HCT116 (cell line): ENCODE results near the gene AGAP1. TPM values are rescaled to one million over a fixed set of nuclear protein-coding genes. Genes with fewer than 3 reads are reported as not detected.

Source experiments
- ATAC-seq: fragments of 200-7000 bp; cut with Tn5 transposase; 2 replicates; pipeline ENCODE4 v1.9.1; 2020; ENCODE audit warnings: mild to moderate bottlenecking, moderate library complexity
- BruUV-seq: library from RNA; stranded (reverse); fragments of 400-500 nt; replicated peaks from 2 replicates; lab custom pipeline; 2021; lab: Mats Ljungman, UMichigan
- CTCF ChIA-PET: fragments of 300-600 bp; sonication (Branson Sonifier 250); formaldehyde crosslinking; loops from one replicate; lab custom pipeline; 2021; ENCODE audit warnings: antibody characterized with exemption; lab: Charles Lee
- POLR2A ChIA-PET: fragments of 300-600, 350-600 bp; sonication (Branson Sonifier 250); formaldehyde crosslinking; loops from one replicate; lab custom pipeline; 2021; ENCODE audit warnings: antibody characterized with exemption; lab: Charles Lee
- RAD21 ChIA-PET, 2 experiments: fragments of 300-600 bp; sonication (Branson Sonifier 250); formaldehyde crosslinking; loops; one replicate each; lab custom pipeline; 2023; ENCODE audit warnings: low total read pairs in 2 of 2; ENCODE audit not compliant: uncharacterized antibody in 2 of 2, unreplicated experiment in 2 of 2, low non-redundant PET in 1 of 2; lab: Charles Lee
- DNase-seq: peaks from one replicate; pipeline ENCODE4 v3.0.0-alpha.2; 2010; ENCODE audit warnings: low read depth, low spot score
- H2AFZ ChIP-seq: fragments of 200-600 bp; shearing (Covaris generic), sonication (generic); 2 replicates; pipeline ENCODE4 v1.6.1; 2017; ENCODE audit warnings: low read depth, mixed run types, mixed read lengths, antibody characterized with exemption, low read length; ENCODE audit not compliant: poor library complexity, severe bottlenecking
- H3K27ac ChIP-seq: 2 replicates; pipeline ENCODE4 v1.5.1; 2012; ENCODE audit warnings: low read depth, low read length
- H3K27me3 ChIP-seq: fragments of 200-600 bp; sonication (generic); 2 replicates; pipeline ENCODE4 v1.6.1; 2016; ENCODE audit warnings: mixed run types, low read length, mixed read lengths; ENCODE audit not compliant: insufficient read depth
- H3K36me3 ChIP-seq, 2 experiments: fragments of 200-500 bp in 1 of 2; fragments of 200-600 bp in 1 of 2; sonication (Bioruptor generic) in 1 of 2; sonication (generic) in 1 of 2; 2 replicates each; pipeline versions ENCODE4 v1.5.1 to v1.6.1; 2014 to 2016; ENCODE audit warnings: low read length in 2 of 2, inconsistent platforms in 1 of 2, mixed read lengths in 1 of 2, mixed run types in 1 of 2; ENCODE audit not compliant: insufficient read depth in 2 of 2, control insufficient read depth in 1 of 2
- H3K4me1 ChIP-seq, 2 experiments: fragments of 200-600 bp in 1 of 2; sonication (generic) in 1 of 2; 2 replicates each; pipeline versions ENCODE4 v1.5.1 to v1.6.1; 2012 to 2017; ENCODE audit warnings: low read length in 2 of 2, inconsistent platforms in 1 of 2, mild to moderate bottlenecking in 1 of 2, mixed read lengths in 1 of 2, mixed run types in 1 of 2, moderate library complexity in 1 of 2; ENCODE audit not compliant: insufficient read depth in 2 of 2, control insufficient read depth in 1 of 2
- H3K4me2 ChIP-seq: fragments of 200-600 bp; sonication (generic); 2 replicates; pipeline ENCODE4 v1.6.1; 2017; ENCODE audit warnings: mixed run types, low read length, mixed read lengths
- H3K4me3 ChIP-seq, 2 experiments: fragments of 200-600 bp in 1 of 2; sonication (generic) in 1 of 2; replicated peaks in 1 of 2; 2 replicates each; pipeline ENCODE4 v1.5.1; 2011 to 2016; ENCODE audit warnings: low read length in 2 of 2, control low read depth in 1 of 2, low read depth in 1 of 2, mild to moderate bottlenecking in 1 of 2, mixed read lengths in 1 of 2, mixed run types in 1 of 2
- H3K79me2 ChIP-seq: fragments of 200-600 bp; sonication (generic); 2 replicates; pipeline ENCODE4 v1.6.1; 2017; ENCODE audit warnings: mild to moderate bottlenecking, mixed run types, low read length, moderate library complexity, mixed read lengths; ENCODE audit not compliant: insufficient read depth
- H3K9ac ChIP-seq: fragments of 200-600 bp; sonication (generic); 2 replicates; pipeline ENCODE4 v1.6.1; 2016; ENCODE audit warnings: low read length, mixed read lengths
- H3K9me2 ChIP-seq: fragments of 200-600 bp; sonication (generic), shearing (Covaris generic); 2 replicates; pipeline ENCODE4 v1.6.1; 2017; ENCODE audit warnings: mixed run types, mild to moderate bottlenecking, moderate library complexity; ENCODE audit not compliant: insufficient read depth
- H3K9me3 ChIP-seq, 2 experiments: fragments of 200-500 bp in 1 of 2; fragments of 200-600 bp in 1 of 2; sonication (Bioruptor generic) in 1 of 2; sonication (generic) in 1 of 2; 2 replicates each; pipeline ENCODE4 v1.6.1; 2014 to 2017; ENCODE audit warnings: low read length in 2 of 2, mixed read lengths in 2 of 2, inconsistent platforms in 1 of 2, low read depth in 1 of 2, mild to moderate bottlenecking in 1 of 2, mixed run types in 1 of 2, moderate library complexity in 1 of 2; ENCODE audit not compliant: control insufficient read depth in 1 of 2, insufficient read depth in 1 of 2
- H4K20me1 ChIP-seq: fragments of 200-600 bp; sonication (generic), shearing (Covaris generic); 2 replicates; pipeline ENCODE4 v1.6.1; 2017; ENCODE audit warnings: mixed run types, mild to moderate bottlenecking, moderate library complexity; ENCODE audit not compliant: insufficient read depth
- CBX3 ChIP-seq: IDR thresholded peaks from 2 replicates; pipeline ENCODE4 v1.6.1; 2012; ENCODE audit warnings: low read depth
- CEBPB ChIP-seq: IDR thresholded peaks from 2 replicates; pipeline ENCODE4 v1.6.1; 2012; ENCODE audit warnings: low read depth
- EGR1 ChIP-seq: IDR thresholded peaks from 2 replicates; pipeline ENCODE4 v1.6.1; 2012; ENCODE audit warnings: low read depth
- EZH2 ChIP-seq: fragments of 200-600 bp; sonication (generic); IDR thresholded peaks from 2 replicates; pipeline ENCODE4 v1.6.1; 2017; ENCODE audit warnings: antibody characterized with exemption, mixed run types
- EZH2phosphoT487 ChIP-seq: fragments of 200-600 bp; IDR thresholded peaks from 2 replicates; pipeline ENCODE4 v1.6.1; 2018; ENCODE audit warnings: antibody characterized with exemption, borderline replicate concordance
- FOSL1 ChIP-seq: IDR thresholded peaks from 2 replicates; pipeline ENCODE4 v1.6.1; 2012; ENCODE audit warnings: low read depth
- JUND ChIP-seq: IDR thresholded peaks from 2 replicates; pipeline ENCODE4 v1.6.1; 2012
- POLR2A ChIP-seq: IDR thresholded peaks from 2 replicates; pipeline ENCODE4 v1.7.0; 2011; ENCODE audit warnings: borderline replicate concordance; ENCODE audit not compliant: insufficient read depth, insufficient read length; ENCODE audit errors: extremely low read depth
- POLR2AphosphoS5 ChIP-seq: IDR thresholded peaks from 2 replicates; pipeline ENCODE4 v1.6.1; 2011; ENCODE audit warnings: mild to moderate bottlenecking, low read depth, low read length, moderate library complexity
- RAD21 ChIP-seq: IDR thresholded peaks from 2 replicates; pipeline ENCODE4 v1.6.1; 2012; ENCODE audit warnings: low read depth, mild to moderate bottlenecking
- SIN3A ChIP-seq: IDR thresholded peaks from 2 replicates; pipeline ENCODE4 v1.6.1; 2012; ENCODE audit warnings: low read depth
- SRF ChIP-seq: IDR thresholded peaks from 2 replicates; pipeline ENCODE4 v1.6.1; 2012; ENCODE audit warnings: low read depth
- TCF7L2 ChIP-seq: IDR thresholded peaks from 2 replicates; pipeline ENCODE4 v1.7.0; 2011; ENCODE audit warnings: borderline replicate concordance, inconsistent platforms; ENCODE audit not compliant: insufficient read depth, insufficient read length; ENCODE audit errors: extremely low read depth
- ZFX ChIP-seq: fragments of 450-650 bp; IDR thresholded peaks from 2 replicates; pipeline ENCODE4 v1.6.1; 2017
- ZNF274 ChIP-seq: fragments of 200-500 bp; sonication (Bioruptor generic); IDR thresholded peaks from 2 replicates; pipeline ENCODE4 v1.6.1; 2014; ENCODE audit warnings: mild to moderate bottlenecking, low read depth, low read length, inconsistent platforms
- intact Hi-C: fragments of 100-400 bp; cut with micrococcal nuclease; formaldehyde crosslinking; loops from 2 replicates; pipeline ENCODE4 v1.10.0; 2022
- total RNA-seq: library from RNA; stranded (reverse); gene quantifications from one replicate; pipeline ENCODE4 v1.2.1, GENCODE V29; 2021; ENCODE audit not compliant: unreplicated experiment
- TF ChIP-seq, protein P1 (sequence below), 3 experiments: fragments of 200-600 bp in 1 of 3; sonication (generic) in 1 of 3; IDR thresholded peaks in 2 of 3; conservative IDR thresholded peaks in 1 of 3; 2 replicates each; pipeline ENCODE4 v1.5.1; 2012 to 2017; ENCODE audit warnings: low read depth in 2 of 3, low read length in 2 of 3, antibody characterized with exemption in 1 of 3, borderline replicate concordance in 1 of 3, control low read depth in 1 of 3, mild to moderate bottlenecking in 1 of 3, mixed read lengths in 1 of 3, mixed run types in 1 of 3, moderate library complexity in 1 of 3; ENCODE audit not compliant: insufficient read depth in 1 of 3
- TF ChIP-seq, protein P2 (sequence below): IDR thresholded peaks from 2 replicates; pipeline ENCODE4 v1.6.1; 2011; ENCODE audit warnings: mild to moderate bottlenecking, low read length, moderate library complexity; ENCODE audit not compliant: insufficient replicate concordance; ENCODE audit errors: extremely low read depth
- TF ChIP-seq, protein P3 (sequence below): IDR thresholded peaks from 2 replicates; pipeline ENCODE4 v1.6.1; 2012
- TF ChIP-seq, protein P4 (sequence below): IDR thresholded peaks from 2 replicates; pipeline ENCODE4 v1.6.1; 2012
- TF ChIP-seq, protein P5 (sequence below): IDR thresholded peaks from 2 replicates; pipeline ENCODE4 v1.6.1; 2012; ENCODE audit warnings: low read depth

Gene AGAP1
- total RNA-seq, 1 experiment from 2014 or later = 43.8 TPM

DNA sequence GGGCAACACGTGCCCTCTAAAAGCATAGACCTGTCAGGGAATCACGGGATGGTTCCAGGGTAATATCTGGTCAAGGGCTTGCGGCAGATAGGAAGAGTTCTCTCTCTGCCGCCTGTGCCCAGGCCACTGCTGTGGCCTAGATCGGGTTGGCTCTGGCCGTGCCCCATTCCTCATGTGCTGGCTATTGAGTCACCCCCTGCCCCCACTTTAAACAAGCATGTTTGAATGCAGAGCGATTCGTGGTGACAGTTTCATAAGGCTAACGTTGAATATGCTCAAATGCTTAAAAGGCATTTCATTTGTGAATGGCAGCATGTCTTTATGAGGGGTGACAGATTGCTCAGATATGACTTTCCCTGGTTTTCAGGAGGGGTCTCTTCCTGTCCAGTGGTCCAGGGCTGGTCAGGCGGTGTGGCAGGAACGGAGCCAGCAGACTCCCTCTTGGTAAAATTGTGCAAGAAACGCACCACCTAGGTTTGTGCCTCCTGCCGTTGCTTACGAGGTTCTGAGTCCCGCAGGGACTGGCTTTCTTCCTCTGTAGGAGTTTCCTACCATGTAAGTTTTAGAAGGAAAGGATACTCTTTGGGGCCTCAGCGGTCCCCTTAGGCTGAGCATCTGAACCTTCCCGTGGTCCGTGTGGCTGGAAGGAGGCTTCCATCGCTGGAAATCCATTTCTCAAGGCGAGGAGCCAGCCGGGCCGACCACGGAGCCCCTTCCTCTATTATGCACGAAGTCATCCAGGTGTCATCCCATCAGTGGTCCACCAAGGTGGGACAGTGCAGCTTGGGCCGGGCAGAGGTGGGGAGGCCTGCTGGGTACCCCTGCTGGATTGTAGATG, 50.2 kb downstream of the AGAP1 start:
- Histone ChIP-seq H3K4me3 (no peak overlapping the region), H3K79me2 (peaks cover 91% of the 10 kb centered on the region), H3K27ac (no peak overlapping the region), H3K9me3 (no peaks in the 10 kb centered on the region), H3K9ac (no peak overlapping the region), H3K4me2 (no peak overlapping the region), H4K20me1 (0 out of 2 replicates have a peak, but pooled peaks cover 16% of the 10 kb centered on the region), H3K4me1 (peaks cover 0 to 5% of the 10 kb centered on the region in 2 experiments; a peak in 1 of 4 replicates), H3K36me3 (no peaks in the 10 kb centered on the region), H3K27me3 (no peaks in the 10 kb centered on the region), H2AFZ (no peak overlapping the region), H3K9me2 (no peaks in the 10 kb centered on the region)
- ChIA-PET RAD21 (no interaction called here), CTCF (no interaction called here), POLR2A (no interaction called here)
- DNase-seq = no peak
- intact Hi-C loops = no loop called here
- no TSS peak for BruUV-seq
- TF ChIP-seq EZH2phosphoT487 (no peak), EGR1 (no peak), FOSL1 (no peak), SIN3A (no peak), CBX3 (no peak), ZFX (no peak), CEBPB (no peak), JUND (no peak), POLR2A (no peak), POLR2AphosphoS5 (no peak), ZNF274 (no peak), SRF (no peak), EZH2 (no peak), TCF7L2 (no peak), RAD21 (no peak)
- TF ChIP-seq, protein P1, sequence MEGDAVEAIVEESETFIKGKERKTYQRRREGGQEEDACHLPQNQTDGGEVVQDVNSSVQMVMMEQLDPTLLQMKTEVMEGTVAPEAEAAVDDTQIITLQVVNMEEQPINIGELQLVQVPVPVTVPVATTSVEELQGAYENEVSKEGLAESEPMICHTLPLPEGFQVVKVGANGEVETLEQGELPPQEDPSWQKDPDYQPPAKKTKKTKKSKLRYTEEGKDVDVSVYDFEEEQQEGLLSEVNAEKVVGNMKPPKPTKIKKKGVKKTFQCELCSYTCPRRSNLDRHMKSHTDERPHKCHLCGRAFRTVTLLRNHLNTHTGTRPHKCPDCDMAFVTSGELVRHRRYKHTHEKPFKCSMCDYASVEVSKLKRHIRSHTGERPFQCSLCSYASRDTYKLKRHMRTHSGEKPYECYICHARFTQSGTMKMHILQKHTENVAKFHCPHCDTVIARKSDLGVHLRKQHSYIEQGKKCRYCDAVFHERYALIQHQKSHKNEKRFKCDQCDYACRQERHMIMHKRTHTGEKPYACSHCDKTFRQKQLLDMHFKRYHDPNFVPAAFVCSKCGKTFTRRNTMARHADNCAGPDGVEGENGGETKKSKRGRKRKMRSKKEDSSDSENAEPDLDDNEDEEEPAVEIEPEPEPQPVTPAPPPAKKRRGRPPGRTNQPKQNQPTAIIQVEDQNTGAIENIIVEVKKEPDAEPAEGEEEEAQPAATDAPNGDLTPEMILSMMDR (IDR thresholded peaks at IDR 0.05 in 2 of 3, conservative IDR thresholded peaks at IDR 0.05 in 1 of 3; ENCODE audit: borderline replicate concordance in 1 of 3, insufficient read depth in 1 of 3, low read depth in 2 of 3, low read length in 2 of 3) = no peak
- TF ChIP-seq, protein P2, sequence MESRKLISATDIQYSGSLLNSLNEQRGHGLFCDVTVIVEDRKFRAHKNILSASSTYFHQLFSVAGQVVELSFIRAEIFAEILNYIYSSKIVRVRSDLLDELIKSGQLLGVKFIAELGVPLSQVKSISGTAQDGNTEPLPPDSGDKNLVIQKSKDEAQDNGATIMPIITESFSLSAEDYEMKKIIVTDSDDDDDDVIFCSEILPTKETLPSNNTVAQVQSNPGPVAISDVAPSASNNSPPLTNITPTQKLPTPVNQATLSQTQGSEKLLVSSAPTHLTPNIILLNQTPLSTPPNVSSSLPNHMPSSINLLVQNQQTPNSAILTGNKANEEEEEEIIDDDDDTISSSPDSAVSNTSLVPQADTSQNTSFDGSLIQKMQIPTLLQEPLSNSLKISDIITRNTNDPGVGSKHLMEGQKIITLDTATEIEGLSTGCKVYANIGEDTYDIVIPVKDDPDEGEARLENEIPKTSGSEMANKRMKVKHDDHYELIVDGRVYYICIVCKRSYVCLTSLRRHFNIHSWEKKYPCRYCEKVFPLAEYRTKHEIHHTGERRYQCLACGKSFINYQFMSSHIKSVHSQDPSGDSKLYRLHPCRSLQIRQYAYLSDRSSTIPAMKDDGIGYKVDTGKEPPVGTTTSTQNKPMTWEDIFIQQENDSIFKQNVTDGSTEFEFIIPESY = no peak
- TF ChIP-seq, protein P3, sequence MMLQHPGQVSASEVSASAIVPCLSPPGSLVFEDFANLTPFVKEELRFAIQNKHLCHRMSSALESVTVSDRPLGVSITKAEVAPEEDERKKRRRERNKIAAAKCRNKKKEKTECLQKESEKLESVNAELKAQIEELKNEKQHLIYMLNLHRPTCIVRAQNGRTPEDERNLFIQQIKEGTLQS = no peak
- TF ChIP-seq, protein P4, sequence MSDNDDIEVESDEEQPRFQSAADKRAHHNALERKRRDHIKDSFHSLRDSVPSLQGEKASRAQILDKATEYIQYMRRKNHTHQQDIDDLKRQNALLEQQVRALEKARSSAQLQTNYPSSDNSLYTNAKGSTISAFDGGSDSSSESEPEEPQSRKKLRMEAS = no peak
- TF ChIP-seq, protein P5, sequence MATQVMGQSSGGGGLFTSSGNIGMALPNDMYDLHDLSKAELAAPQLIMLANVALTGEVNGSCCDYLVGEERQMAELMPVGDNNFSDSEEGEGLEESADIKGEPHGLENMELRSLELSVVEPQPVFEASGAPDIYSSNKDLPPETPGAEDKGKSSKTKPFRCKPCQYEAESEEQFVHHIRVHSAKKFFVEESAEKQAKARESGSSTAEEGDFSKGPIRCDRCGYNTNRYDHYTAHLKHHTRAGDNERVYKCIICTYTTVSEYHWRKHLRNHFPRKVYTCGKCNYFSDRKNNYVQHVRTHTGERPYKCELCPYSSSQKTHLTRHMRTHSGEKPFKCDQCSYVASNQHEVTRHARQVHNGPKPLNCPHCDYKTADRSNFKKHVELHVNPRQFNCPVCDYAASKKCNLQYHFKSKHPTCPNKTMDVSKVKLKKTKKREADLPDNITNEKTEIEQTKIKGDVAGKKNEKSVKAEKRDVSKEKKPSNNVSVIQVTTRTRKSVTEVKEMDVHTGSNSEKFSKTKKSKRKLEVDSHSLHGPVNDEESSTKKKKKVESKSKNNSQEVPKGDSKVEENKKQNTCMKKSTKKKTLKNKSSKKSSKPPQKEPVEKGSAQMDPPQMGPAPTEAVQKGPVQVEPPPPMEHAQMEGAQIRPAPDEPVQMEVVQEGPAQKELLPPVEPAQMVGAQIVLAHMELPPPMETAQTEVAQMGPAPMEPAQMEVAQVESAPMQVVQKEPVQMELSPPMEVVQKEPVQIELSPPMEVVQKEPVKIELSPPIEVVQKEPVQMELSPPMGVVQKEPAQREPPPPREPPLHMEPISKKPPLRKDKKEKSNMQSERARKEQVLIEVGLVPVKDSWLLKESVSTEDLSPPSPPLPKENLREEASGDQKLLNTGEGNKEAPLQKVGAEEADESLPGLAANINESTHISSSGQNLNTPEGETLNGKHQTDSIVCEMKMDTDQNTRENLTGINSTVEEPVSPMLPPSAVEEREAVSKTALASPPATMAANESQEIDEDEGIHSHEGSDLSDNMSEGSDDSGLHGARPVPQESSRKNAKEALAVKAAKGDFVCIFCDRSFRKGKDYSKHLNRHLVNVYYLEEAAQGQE = no peak
- no peak for ATAC-seq
